Activated CD4-positive, CD25-positive, alpha-beta regulatory T cell treated with anti-CD3 and anti-CD28 coated beads, Interleukin-2, amount 50 U/mL, for 16 hours (primary cell): ENCODE results near the gene GDPD2.

ENCODE experiments used
- DNase-seq: peaks from one replicate; pipeline ENCODE4 v3.0.0-alpha.2; 2020; ENCODE audit warnings: low read depth, low spot score

GDPD2 gene

DNA sequence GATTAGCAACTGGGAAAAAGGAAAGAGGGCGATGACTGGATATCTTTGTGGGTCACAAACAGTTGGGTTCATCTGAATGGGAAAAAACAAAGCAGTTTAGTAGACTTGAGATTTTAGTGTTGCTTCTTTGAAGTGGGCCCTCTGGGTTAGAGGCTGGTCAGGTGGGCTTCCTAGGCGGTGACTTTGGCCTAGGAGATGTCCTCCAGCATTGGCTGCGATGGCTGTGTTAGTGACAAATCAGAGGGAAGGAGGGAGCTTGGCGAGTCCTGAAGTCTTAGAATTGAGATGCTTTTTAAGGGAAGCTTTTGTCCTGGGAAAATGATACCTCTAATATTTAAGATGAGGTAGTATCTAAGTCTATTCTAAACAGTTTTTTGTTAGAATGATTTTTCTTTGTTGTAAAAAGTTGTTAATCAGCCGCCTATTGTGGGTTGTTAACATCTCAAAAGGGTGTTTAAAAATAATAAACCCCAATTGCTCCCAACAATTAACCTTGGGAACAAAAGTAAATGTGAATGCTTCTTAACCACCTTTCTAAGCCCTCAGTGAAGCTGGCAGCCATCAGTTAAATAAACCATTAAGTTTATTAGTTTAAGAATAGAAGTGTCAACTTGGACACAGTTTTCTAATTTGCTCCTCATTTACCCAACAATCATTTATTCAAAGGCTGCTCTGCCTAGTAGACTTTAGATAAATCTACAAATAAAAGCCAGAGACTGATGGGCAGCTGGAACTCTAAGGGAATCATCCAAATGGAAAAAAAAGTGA is 53.2 kb downstream of the GDPD2 start:
- DNase-seq: no peak

DNA sequence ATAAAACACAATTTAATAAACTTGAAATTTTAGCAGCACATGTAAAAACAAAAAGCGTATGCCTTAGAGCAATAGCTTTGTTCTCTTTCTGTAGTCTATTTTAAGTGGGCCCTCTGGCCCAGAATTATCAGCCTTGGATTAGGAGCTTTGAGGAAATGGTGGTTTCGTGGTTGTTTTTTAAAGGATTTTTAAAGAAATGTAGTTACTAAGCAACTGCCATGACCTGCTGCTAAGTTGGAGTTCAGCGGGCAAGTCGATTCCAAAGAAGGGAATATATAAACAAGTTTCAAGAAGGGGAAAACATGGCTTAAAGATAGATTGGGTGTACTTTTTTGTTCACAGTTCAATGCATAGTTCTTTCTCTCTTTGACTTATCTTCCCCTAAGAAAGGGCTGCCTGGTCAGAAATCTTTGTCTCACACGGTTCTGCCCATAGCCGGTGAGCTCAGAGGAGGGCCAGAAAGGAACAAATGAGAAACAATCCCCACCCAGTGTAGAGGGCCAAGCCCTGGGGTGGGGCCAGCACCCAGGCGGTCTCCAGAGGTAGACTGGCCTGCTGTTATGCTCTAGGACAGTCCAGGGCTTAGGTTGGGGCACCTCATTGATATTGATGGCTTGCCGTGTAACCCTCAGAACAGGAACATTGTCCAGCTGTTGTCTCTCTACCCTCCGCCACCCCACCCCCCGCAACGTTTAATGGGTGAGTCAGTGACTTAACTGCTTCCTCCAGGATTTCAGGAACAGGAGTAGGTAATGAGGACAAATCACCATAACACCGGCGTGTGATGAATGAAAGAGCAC is 54.0 kb downstream of the GDPD2 start:
- DNase-seq: no peak

DNA sequence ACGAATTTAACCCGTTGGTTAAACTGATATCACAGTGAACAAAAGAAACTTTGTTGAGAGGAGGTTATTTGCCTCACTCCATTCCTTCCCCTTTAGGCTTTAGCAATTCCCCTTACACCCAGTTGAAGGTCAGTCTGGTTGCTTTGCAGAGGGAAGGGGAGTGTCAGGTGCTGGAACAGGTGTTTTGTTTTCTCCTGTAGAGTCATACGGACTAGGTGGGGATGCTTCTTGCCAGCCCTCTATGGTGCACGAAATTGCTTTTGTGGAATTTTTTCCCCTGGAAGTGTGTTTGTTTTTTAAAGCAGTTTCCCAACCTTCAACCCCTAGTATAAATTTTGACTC is 54.6 kb downstream of the GDPD2 start:
- no peak for DNase-seq

DNA sequence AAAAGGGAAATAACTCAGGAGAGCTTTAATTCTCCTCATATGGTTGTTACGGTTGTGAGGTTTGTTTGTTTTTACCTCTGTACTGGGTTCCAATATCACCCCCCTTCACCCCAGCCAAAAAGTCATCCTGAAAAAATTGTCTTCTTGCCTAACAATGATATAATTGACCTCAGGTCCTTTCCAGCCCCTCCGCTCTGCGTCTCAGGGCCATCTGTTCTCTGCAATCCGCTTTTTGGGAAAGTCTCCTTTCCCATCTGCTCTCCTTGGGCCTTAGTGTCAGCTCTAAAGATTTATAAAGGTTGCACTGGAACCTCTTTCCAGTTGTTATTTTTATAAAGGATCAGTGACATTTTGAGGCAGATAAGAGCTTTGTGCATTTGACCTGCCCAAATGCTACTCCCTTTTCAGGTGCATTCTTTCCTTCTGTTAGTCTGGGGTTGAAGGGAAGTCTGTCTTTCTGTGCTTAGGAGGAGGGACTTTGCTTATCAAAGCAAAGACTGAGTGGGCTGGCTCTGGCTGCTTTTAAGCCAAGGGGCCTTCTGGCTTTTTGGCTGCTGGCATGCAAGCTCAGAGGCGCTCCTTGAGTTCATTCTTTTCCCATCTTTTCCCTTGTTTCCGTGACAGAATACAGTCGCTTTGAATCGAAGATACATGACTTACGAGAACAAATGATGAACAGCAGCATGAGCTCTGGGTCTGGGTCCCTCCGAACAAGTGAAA is 55.6 kb downstream of the GDPD2 start:
- no peak for DNase-seq

DNA sequence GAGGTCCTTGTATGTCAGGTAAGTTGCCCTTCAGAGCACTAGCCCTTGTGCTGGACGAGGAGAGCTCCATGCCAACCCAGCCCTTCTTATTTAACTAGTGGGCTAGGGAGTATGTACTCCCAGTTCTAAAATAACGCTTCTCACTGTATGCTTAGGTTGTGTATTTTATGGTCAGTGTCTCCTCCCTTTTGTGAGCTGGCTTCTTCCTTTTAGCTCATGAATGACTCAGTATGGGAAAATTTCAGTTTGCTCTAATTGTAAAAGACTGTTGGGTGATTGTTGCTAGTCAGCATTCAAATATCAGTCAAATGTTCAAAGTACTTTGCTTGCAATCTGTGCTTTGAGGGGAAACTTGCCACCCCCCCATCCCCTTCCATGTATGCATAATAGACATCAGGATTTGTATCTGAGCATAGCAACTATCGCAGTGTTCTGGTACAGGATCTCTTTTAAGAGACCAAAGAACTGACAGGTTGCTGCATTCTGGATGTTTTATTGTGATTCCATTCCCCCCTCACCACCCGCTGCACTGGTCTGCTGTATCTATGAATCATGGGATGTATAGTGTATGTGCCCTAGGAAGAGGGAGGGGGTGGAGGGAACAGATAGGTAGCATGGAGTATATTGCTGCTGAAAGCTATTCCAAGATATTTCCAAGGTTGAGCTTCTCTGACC is 56.3 kb downstream of the GDPD2 start:
- DNase-seq: no peak

DNA sequence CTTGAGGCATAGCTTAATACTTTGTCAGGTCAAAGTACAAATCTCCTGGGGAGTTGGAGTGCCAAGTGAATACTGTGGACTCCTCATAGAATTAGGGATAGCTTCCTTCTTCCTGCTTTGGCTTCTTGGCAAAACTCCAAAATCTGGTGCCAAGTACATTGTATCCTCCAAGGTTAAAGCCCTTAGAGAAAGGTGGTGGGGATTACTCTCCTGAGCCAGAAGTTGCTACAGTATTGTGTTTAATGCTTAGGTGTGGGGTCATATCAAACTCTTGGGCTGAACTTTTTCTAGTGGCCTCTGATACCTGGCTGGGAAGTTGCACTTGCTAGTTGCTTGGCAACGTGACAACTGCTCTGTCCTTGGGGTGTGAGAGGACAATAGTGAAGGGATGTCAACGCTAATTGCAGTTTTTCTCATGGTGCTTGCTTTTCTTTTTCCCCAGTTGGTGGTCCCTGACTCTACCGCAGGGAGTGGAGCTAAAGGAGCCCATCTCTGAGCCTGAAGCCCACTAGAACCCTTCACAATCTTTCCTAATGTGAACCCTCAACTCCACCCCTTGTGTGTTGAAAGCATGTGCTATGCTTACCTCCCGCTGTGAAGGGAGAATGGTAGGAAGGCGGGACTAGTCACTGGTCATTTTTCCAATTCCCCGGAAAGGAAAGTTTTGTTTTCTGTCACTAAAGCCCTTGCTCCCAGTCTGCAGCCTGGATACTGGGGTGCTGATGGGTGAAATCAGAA is 57.0 kb downstream of the GDPD2 start:
- DNase-seq: no peak

DNA sequence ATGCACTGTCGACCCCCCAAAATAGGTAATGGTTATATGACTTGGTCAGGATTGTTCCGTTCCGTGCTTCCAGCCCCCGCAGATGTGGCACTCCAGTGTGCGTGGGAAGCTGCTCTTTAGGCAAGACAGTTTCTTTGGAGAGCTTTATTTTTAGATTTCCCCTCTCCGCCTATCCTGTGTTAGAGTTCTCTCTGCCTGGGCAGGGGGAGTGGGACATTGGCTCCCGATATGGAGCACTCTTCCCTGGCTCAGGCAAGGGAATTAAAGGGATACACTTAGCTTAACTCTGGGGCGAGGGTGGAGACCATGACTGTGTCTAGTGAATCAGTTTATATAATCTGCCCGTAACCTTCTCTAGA is 57.5 kb downstream of the GDPD2 start:
- DNase-seq: no peak

DNA sequence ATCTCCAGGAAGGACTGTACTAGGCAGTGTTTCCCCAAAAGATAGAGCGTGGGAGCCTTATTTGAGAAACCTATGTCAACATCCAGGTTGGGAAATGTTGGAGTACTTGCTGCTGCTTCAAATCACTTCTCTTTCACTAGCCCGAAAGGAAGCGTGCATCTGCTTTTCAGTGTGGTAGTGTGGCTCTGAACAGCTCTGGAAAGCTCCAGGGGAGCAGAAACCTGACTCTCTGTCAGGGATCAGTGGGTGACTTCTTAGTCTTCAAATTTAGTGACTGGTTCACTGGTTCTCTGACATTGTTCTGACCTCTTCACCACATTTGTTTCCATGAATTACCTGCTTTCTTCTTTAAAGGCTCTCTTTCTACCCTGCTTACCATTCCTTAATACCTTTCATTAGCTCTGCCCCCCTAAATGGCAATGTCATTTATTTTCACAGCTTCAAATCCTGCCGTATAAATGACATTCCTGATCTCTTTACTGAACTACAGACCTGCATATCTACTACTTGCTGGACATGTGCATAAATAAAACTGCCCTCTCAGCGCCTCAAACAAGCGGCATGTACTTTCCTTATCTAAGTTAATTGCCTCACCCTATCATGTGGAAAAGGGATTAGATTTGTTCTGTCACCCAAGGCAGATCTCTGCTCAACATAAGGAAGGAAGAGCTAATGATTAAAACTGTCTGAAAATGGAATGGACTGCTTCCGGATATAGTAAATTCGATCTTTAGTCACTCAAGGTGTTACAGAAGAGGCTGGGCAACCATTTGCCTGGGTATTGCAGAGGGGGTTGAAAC is 58.6 kb downstream of the GDPD2 start:
- no peak for DNase-seq

DNA sequence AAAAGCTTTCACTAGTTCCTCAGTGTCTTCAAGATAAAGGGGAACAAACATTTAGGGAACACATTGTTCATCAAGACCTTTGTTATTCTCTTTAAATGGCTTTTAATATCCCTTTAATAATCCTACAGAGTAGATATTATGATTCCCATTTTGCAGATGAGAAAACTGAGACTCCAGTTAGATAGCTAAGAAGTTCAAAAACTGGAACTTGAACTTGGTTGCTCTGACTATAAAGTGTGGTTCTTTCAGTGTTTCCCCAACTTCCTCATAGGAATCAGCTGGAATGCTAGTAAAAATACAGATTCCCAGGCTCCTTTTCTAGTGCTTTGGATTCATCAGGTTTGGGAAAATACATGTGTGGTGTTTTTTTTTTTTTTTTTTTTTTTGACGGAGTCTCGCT is 59.2 kb downstream of the GDPD2 start:
- DNase-seq: no peak
